SK-N-SH (cell line): ENCODE results near the gene PPA2.
"Not testable (repeated sequence)": the region's sequence is repeated elsewhere in the genome, so short reads cannot be mapped to it uniquely, and the experiment has no call there.

Experiments
- EP300 ChIP-seq, 2 experiments: IDR thresholded peaks; 2 replicates each; pipeline versions ENCODE4 v1.4.0 to v1.6.1; 2012; ENCODE audit warnings: borderline replicate concordance in 1 of 2, low read depth in 1 of 2, low read length in 1 of 2
- EZH2phosphoT487 ChIP-seq: fragments of 200-600 bp; sonication (generic); IDR thresholded peaks from 2 replicates; pipeline ENCODE4 v1.6.1; 2017; ENCODE audit warnings: low read depth, mixed run types, mild to moderate bottlenecking, antibody characterized with exemption, moderate library complexity, borderline replicate concordance
- FOXM1 ChIP-seq: IDR thresholded peaks from 2 replicates; pipeline ENCODE4 v1.4.0; 2012; ENCODE audit warnings: low read depth, mild to moderate bottlenecking
- JUND ChIP-seq: IDR thresholded peaks from 2 replicates; pipeline ENCODE4 v1.4.0; 2012
- MXI1 ChIP-seq: IDR thresholded peaks from 2 replicates; pipeline ENCODE4 v1.6.1; 2012; ENCODE audit warnings: mild to moderate bottlenecking, low read depth, low read length, improper control_type of control experiment
- NFIC ChIP-seq: IDR thresholded peaks from 2 replicates; pipeline ENCODE4 v1.4.0; 2012; ENCODE audit warnings: borderline replicate concordance
- POLR2AphosphoS5 ChIP-seq: IDR thresholded peaks from 2 replicates; pipeline ENCODE4 v1.6.1; 2012; ENCODE audit warnings: low read depth, low read length
- RAD21 ChIP-seq: IDR thresholded peaks from 2 replicates; pipeline ENCODE4 v1.6.1; 2012; ENCODE audit warnings: mild to moderate bottlenecking, low read length
- TAF1 ChIP-seq: IDR thresholded peaks from 2 replicates; pipeline ENCODE4 v1.6.1; 2012; ENCODE audit warnings: low read depth, mild to moderate bottlenecking, low read length, moderate library complexity, borderline replicate concordance
- TCF12 ChIP-seq: IDR thresholded peaks from 2 replicates; pipeline ENCODE4 v1.4.0; 2012
- YY1 ChIP-seq: IDR thresholded peaks from 2 replicates; pipeline ENCODE4 v1.4.0; 2012; ENCODE audit warnings: low read depth, mild to moderate bottlenecking
- TF ChIP-seq, protein P1 (sequence below): fragments of 150-350 bp; IDR thresholded peaks from 2 replicates; pipeline ENCODE4 v1.6.1; 2017; ENCODE audit warnings: antibody characterized with exemption, low read length, low read depth, borderline replicate concordance
- TF ChIP-seq, protein P2 (sequence below): fragments of 200-600 bp; sonication (generic); IDR thresholded peaks from 2 replicates; pipeline ENCODE4 v1.6.1; 2017; ENCODE audit warnings: antibody characterized with exemption, mild to moderate bottlenecking, moderate library complexity
- TF ChIP-seq, protein P3 (sequence below): IDR thresholded peaks from 2 replicates; pipeline ENCODE4 v1.4.0; 2012; ENCODE audit warnings: low read depth

DNA sequence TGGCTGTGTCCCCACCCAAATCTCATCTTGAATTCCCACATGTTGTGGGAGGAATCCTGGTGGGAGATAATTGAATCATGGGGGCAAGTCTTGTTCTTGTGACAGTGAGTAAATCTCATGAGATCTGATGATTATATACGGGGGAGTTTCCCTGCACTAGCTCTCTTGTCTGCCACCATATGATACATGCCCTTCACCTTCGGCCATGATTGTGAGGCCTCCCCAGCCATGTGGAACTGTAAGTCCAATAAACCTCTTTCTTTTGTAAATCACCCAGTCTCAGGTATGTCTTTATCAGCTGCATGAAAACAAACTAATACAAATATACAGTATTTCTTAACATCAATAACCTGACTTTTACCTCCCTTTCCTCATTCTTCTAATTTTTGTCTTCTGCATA is 9.3 kb downstream of the PPA2 start:
- TF ChIP-seq, protein P1, sequence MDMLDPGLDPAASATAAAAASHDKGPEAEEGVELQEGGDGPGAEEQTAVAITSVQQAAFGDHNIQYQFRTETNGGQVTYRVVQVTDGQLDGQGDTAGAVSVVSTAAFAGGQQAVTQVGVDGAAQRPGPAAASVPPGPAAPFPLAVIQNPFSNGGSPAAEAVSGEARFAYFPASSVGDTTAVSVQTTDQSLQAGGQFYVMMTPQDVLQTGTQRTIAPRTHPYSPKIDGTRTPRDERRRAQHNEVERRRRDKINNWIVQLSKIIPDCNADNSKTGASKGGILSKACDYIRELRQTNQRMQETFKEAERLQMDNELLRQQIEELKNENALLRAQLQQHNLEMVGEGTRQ, result not testable (repeated sequence)
- TF ChIP-seq MXI1; EP300 (IDR thresholded peaks at IDR 0.05; ENCODE audit: borderline replicate concordance in 1 of 2, low read depth in 1 of 2, low read length in 1 of 2); FOXM1; POLR2AphosphoS5; EZH2phosphoT487; TCF12; TAF1; YY1; JUND; NFIC; RAD21: not testable (repeated sequence)
- TF ChIP-seq, protein P2, sequence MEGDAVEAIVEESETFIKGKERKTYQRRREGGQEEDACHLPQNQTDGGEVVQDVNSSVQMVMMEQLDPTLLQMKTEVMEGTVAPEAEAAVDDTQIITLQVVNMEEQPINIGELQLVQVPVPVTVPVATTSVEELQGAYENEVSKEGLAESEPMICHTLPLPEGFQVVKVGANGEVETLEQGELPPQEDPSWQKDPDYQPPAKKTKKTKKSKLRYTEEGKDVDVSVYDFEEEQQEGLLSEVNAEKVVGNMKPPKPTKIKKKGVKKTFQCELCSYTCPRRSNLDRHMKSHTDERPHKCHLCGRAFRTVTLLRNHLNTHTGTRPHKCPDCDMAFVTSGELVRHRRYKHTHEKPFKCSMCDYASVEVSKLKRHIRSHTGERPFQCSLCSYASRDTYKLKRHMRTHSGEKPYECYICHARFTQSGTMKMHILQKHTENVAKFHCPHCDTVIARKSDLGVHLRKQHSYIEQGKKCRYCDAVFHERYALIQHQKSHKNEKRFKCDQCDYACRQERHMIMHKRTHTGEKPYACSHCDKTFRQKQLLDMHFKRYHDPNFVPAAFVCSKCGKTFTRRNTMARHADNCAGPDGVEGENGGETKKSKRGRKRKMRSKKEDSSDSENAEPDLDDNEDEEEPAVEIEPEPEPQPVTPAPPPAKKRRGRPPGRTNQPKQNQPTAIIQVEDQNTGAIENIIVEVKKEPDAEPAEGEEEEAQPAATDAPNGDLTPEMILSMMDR, result not testable (repeated sequence)
- TF ChIP-seq, protein P3, sequence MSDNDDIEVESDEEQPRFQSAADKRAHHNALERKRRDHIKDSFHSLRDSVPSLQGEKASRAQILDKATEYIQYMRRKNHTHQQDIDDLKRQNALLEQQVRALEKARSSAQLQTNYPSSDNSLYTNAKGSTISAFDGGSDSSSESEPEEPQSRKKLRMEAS, result not testable (repeated sequence)
